ENCODE data around the gene CNOT11.
A peak's percentile ranks its signal among the peaks of the same experiment; 100 is the strongest.

Gene CNOT11

GRCh38 chr2:101278925-101279324 lies 26.2 kb downstream of the CNOT11 start:
- no peak for DNase-seq (ENCODE audit: low spot score)

- no peak for DNase-seq (ENCODE audit: low spot score)
Measured at GRCh38 chr2:101281482-101281881, 28.8 kb downstream of the CNOT11 start.

- DNase-seq (ENCODE audit: low spot score), result no peak
Measured at GRCh38 chr2:101282980-101283379, 30.3 kb downstream of the CNOT11 start.

- no peak for DNase-seq (ENCODE audit: low spot score)
Measured at GRCh38 chr2:101286684-101287083, 34.0 kb downstream of the CNOT11 start.

GRCh38 chr2:101287303-101287702 lies 34.6 kb downstream of the CNOT11 start:
- DNase-seq (ENCODE audit: low spot score), result no peak

GRCh38 chr2:101290711-101291110 lies 38.0 kb downstream of the CNOT11 start:
- no peak for DNase-seq (ENCODE audit: low spot score)

GRCh38 chr2:101291973-101292372 lies 39.3 kb downstream of the CNOT11 start:
- DNase-seq (ENCODE audit: low spot score), result no peak

GRCh38 chr2:101293544-101293943 lies 40.9 kb downstream of the CNOT11 start:
- no peak for DNase-seq (ENCODE audit: low spot score)

- no peak for DNase-seq (ENCODE audit: low spot score)
Measured at GRCh38 chr2:101294861-101295260, 42.2 kb downstream of the CNOT11 start.

- DNase-seq (ENCODE audit: low spot score), result no peak
Measured at GRCh38 chr2:101295895-101296294, 43.2 kb downstream of the CNOT11 start.

- no peak for DNase-seq (ENCODE audit: low spot score)
Measured at GRCh38 chr2:101296371-101296770, 43.7 kb downstream of the CNOT11 start.

GRCh38 chr2:101297383-101297782 lies 44.7 kb downstream of the CNOT11 start:
- DNase-seq (ENCODE audit: low spot score), result no peak

- DNase-seq (ENCODE audit: low spot score), result no peak
Measured at GRCh38 chr2:101299604-101300003, 46.9 kb downstream of the CNOT11 start.

GRCh38 chr2:101300164-101300563 lies 47.5 kb downstream of the CNOT11 start:
- DNase-seq (ENCODE audit: low spot score), result no peak

GRCh38 chr2:101300836-101301235 lies 48.1 kb downstream of the CNOT11 start:
- DNase-seq (ENCODE audit: low spot score), result no peak

GRCh38 chr2:101302016-101302415 lies 49.3 kb downstream of the CNOT11 start:
- no peak for DNase-seq (ENCODE audit: low spot score)

- no peak for DNase-seq (ENCODE audit: low spot score)
Measured at GRCh38 chr2:101303688-101304087, 51.0 kb downstream of the CNOT11 start.

- no peak for DNase-seq (ENCODE audit: low spot score)
Measured at GRCh38 chr2:101305035-101305434, 52.3 kb downstream of the CNOT11 start.

GRCh38 chr2:101305492-101306078 lies 52.9 kb downstream of the CNOT11 start:
- DNase-seq (ENCODE audit: low spot score), result no peak

- DNase-seq (ENCODE audit: low spot score), result no peak
Measured at GRCh38 chr2:101306410-101306809, 53.7 kb downstream of the CNOT11 start.

GRCh38 chr2:101307503-101307902 lies 54.8 kb downstream of the CNOT11 start:
- DNase-seq (ENCODE audit: low spot score), result no peak

GRCh38 chr2:101307950-101308431 lies 55.3 kb downstream of the CNOT11 start:
- DNase-seq (ENCODE audit: low spot score), result peak; percentile 54

GRCh38 chr2:101308432-101309210 lies 55.9 kb downstream of the CNOT11 start, which contains the start of gene RNF149:
RNF149 (minus strand) TSS chr2:101308701; CDS start chr2:101308588, 113 bp downstream.
- DNase-seq (ENCODE audit: low spot score), result peak; percentile 100

Data from iPS-NIHi11 (cell line).